Spinal cord (tissue), 10 donors: ENCODE results near the gene NAALADL2. TPM values are rescaled to one million over a fixed set of nuclear protein-coding genes. Genes with fewer than 3 reads are reported as not detected.
A peak's percentile ranks its signal among the peaks of the same experiment; 100 is the strongest.
"Not testable (repeated sequence)": the region's sequence is repeated elsewhere in the genome, so short reads cannot be mapped to it uniquely, and the experiment has no call there.

Source experiments
- DNase-seq, 6 donors: peaks; one replicate each; pipeline versions ENCODE4 v3.0.0 to v3.0.0-alpha.2; 2013 to 2015; ENCODE audit warnings: low spot score in 6 of 6, low read depth in 4 of 6
- H3K27ac ChIP-seq: one replicate; pipeline ENCODE4 v1.5.1; 2013; ENCODE audit warnings: low read depth, low read length, control low read depth
- H3K27me3 ChIP-seq: one replicate; pipeline ENCODE4 v1.6.1; 2013; ENCODE audit warnings: low read length; ENCODE audit not compliant: control insufficient read depth, insufficient read depth
- H3K36me3 ChIP-seq: one replicate; pipeline ENCODE4 v1.6.1; 2013; ENCODE audit warnings: low read length; ENCODE audit not compliant: control insufficient read depth, insufficient read depth
- H3K4me1 ChIP-seq: one replicate; pipeline ENCODE4 v1.6.1; 2013; ENCODE audit warnings: low read length; ENCODE audit not compliant: control insufficient read depth, insufficient read depth
- H3K4me3 ChIP-seq: one replicate; pipeline ENCODE4 v1.5.1; 2013; ENCODE audit warnings: low read depth, low read length, control low read depth
- H3K9me3 ChIP-seq: one replicate; pipeline ENCODE4 v1.6.1; 2013; ENCODE audit warnings: low read length; ENCODE audit not compliant: control insufficient read depth, insufficient read depth
- WGBS: methylation state at CpG from one replicate; pipeline ENCODE4 v1.1.5; 2013; ENCODE audit warnings: missing lambda C conversion rate; ENCODE audit not compliant: insufficient coverage; 5-methylcytosine and 5-hydroxymethylcytosine counted together
- polyA plus RNA-seq, 2 donors: library from polyadenylated mRNA; unstranded; fragments of 120-200 nt; gene quantifications; one replicate each; pipeline ENCODE4 v1.2.1, GENCODE V29; 2013; ENCODE audit not compliant: insufficient read length in 2 of 2
- total RNA-seq, 2 donors: library from RNA; depleted of rRNA in 1 of 2; stranded (reverse); fragments of 120-200 nt in 1 of 2; fragments of >200 nt in 1 of 2; gene quantifications; one replicate each; pipeline versions ENCODE4 v1.2.3 to v1.2.4, GENCODE V29; 2013 to 2014
- donor health status: healthy.

The NAALADL2 gene
- total and polyA plus RNA-seq, 4 donors = 2.9 to 24.4 (median 11.1) TPM

DNA sequence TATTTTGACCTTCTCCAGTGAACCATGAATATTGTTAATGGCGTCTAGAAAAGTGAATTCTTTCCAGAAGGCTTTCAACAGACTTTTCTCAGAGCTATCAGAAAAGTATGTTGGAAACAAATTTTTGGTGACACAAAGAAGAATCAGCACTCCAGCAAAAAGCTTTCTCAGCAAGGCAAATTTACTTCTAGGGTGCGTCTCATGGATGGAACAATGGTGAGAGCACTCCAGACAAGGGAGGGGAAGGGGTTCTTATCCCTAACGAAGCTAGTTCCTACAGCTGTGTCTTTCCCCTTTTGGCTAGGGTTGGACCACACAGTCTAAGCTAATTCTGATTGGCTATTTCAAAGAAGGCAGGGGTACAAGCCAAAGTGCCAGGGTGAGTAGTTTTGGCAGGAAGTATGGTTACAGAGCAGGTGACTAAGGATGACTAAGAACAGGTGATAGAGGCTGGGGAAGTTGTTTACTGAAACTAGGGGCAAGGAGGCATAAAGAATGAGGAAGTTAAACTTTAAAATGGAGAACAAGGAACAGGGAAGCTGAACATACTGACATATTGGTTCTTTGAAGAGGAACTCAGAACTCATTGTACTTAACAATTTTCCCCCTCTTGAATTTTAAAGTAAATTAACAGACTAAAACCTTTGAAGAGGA is 959.8 kb downstream of the NAALADL2 start:
- Histone ChIP-seq H3K27me3 (no peaks in the 10 kb centered on the region), H3K9me3 (peaks cover 10% of the 10 kb centered on the region), H3K27ac (no peak overlapping the region), H3K36me3 (no peaks in the 10 kb centered on the region), H3K4me3 (no peak overlapping the region), H3K4me1 (no peaks in the 10 kb centered on the region)
- no peak for DNase-seq
- WGBS = 94% methylated on average over 2 of the region's 3 CpGs

DNA sequence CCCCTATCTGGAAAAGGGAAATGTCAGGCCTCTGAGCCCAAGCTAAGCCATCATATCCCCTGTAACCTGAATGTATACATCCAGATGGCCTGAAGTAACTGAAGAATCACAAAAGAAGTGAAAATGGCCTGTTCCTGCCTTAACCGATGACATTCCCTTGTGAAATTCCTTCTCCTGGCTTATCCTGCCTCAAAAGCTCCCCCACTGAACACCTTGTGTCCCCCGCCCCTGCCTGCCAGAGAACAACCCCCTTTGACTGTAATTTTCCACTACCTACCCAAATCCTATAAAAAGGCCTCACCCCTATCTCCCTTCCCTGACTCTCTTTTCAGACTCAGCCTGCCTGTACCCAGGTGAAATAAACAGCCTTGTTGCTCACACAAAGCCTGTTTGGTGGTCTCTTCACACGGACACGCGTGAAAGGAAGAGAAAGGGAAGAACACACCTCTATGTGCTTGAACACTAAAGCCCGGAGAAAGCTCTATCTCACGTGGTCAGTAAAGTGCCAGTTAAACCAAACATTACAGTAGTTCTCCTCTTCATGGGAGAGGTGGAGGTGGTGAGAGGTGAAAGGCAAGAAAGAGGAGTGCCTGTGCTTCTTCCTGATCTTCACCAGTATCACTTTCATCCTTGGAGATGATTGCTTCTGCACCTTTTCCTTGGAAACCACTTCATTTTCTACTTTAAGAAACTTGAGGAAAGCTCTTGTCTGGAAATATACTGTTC is 963.8 kb downstream of the NAALADL2 start:
- 91% methylated on average over 5 of the region's 7 CpGs for WGBS
- H3K27me3 ChIP-seq, H3K27ac ChIP-seq, H3K4me1 ChIP-seq, H3K4me3 ChIP-seq, H3K36me3 ChIP-seq, DNase-seq, H3K9me3 ChIP-seq: not testable (repeated sequence)

DNA sequence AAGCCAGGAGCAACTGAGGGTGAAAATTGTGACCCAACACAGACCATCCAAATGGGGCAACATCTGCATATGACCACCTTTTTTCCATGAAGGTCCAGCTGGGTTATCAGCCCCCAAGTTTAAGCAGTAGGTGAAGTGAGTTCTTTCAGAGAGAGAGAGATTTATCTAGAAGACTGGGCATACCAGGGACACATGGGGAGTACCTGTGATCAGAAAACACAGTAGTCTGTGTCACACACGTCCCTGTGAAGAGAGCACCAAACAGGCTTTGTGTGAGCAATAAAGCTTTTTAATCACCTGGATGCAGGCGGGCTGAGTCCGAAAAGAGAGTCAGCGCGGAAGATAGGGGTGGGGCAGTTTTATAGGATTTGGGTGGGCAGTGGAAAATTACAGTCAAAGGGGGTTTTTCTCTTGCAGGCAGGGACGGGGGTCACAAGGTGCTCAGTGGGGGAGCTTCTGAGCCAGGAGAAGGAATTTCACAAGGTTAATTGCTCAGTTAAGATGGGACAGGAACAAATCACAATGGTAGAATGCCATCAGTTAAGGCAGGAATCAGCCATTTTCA is 966.0 kb downstream of the NAALADL2 start:
- DNase-seq, H3K9me3 ChIP-seq, H3K36me3 ChIP-seq, H3K27me3 ChIP-seq, H3K4me1 ChIP-seq, H3K27ac ChIP-seq, H3K4me3 ChIP-seq: not testable (repeated sequence)
- 97% methylated on average over 6 of the region's 6 CpGs for WGBS

- DNase-seq = no peak
- H3K36me3 ChIP-seq = no peaks in the 10 kb centered on the region
- no peaks in the 10 kb centered on the region for H3K4me1 ChIP-seq
- H3K9me3 ChIP-seq = no peaks in the 10 kb centered on the region
- WGBS = 95% methylated on average over 2 of the region's 2 CpGs
- no peak overlapping the region for H3K4me3 ChIP-seq
- H3K27me3 ChIP-seq = no peaks in the 10 kb centered on the region
- no peak overlapping the region for H3K27ac ChIP-seq
These were observed 967.6 kb downstream of the NAALADL2 start for GRCh38 chr3:175826759-175827158.

- not testable (repeated sequence) for H3K27me3 ChIP-seq, H3K4me1 ChIP-seq, H3K27ac ChIP-seq, H3K4me3 ChIP-seq, H3K36me3 ChIP-seq, H3K9me3 ChIP-seq, DNase-seq
- WGBS = 91% methylated on average over 7 of the region's 8 CpGs
These were observed 970.7 kb downstream of the NAALADL2 start for GRCh38 chr3:175829809-175830208.

DNA sequence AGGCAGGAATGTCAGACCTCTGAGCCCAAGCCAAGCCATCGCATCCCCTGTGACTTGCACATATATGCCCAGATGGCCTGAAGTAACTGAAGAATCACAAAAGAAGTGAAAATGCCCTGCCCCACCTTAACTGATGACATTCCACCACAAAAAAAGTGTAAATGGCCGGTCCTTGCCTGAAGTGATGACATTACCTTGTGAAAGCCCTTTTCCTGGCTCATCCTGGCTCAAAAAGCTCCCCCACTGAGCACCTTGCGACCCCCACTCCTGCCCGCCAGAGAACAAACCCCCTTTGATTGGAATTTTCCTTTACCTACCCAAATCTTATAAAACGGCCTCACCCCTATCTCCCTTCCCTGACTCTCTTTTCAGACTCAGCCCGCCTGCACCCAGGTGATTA is 976.6 kb downstream of the NAALADL2 start:
- H3K4me3 ChIP-seq, H3K27ac ChIP-seq, H3K27me3 ChIP-seq, H3K9me3 ChIP-seq, H3K4me1 ChIP-seq, H3K36me3 ChIP-seq, DNase-seq: not testable (repeated sequence)
- 47% methylated on average over 5 of the region's 6 CpGs for WGBS

DNA sequence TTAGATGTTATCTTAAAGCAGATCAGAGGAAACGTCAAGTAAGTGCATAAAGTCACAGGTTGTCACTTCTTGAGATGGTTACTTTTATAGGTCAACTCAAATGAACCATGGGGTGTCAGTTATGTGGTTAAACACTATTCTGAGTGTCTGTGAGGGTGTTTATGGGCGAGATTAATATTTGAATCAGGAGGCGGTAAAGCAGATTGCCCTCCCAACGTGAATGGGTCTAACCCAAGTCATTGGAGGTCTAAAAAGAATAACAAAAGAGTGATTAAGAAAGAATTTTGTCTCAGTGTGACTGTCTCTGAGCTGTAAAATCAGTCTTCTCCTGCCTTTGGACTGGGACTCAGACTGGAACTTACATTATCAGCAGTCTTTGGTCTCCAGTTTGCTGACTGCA is 977.5 kb downstream of the NAALADL2 start:
- Histone ChIP-seq H3K4me3 (no peak overlapping the region), H3K36me3 (no peaks in the 10 kb centered on the region), H3K27me3 (no peaks in the 10 kb centered on the region), H3K9me3 (no peaks in the 10 kb centered on the region), H3K4me1 (no peaks in the 10 kb centered on the region), H3K27ac (no peak overlapping the region)
- WGBS = 75% methylated on average over 4 of the region's 4 CpGs
- DNase-seq = no peak

DNA sequence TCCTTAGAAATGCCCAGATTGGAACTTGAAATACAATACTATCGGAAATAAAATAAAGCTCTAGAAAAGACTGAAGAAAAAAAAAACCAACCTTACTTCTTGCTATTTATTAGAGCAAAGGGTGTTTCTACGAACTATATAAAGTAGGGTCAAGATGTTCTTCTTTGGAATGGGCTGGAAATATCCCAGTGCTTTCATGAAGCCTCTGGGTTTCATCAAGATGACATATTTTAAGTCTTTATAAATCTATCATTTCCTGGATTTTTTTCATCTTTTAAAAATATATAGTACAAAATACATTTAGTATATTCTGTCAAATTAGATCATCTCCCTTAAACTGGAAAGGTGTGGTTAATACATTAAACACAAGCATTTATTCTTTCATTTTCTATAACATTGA is 978.8 kb downstream of the NAALADL2 start:
- H3K4me1 ChIP-seq = no peaks in the 10 kb centered on the region
- no CpG with 5 or more reads among the region's 2 CpGs for WGBS

GRCh38 chr3:175839366-175840005 is 980.4 kb downstream of the NAALADL2 start:
- Histone ChIP-seq H3K4me1 (no peaks in the 10 kb centered on the region), H3K9me3 (no peaks in the 10 kb centered on the region), H3K4me3 (no peak overlapping the region), H3K36me3 (no peaks in the 10 kb centered on the region), H3K27ac (no peak overlapping the region), H3K27me3 (no peaks in the 10 kb centered on the region)
- WGBS = no CpG with 5 or more reads among the region's 2 CpGs
- DNase-seq = peak in 1 of 6 donors; percentile 23

More for the DNA sequence above, 978.8 kb downstream of the NAALADL2 start:
- DNase-seq = no peak
- Histone ChIP-seq H3K27ac (no peak overlapping the region), H3K9me3 (no peaks in the 10 kb centered on the region), H3K27me3 (no peaks in the 10 kb centered on the region), H3K4me3 (no peak overlapping the region), H3K36me3 (no peaks in the 10 kb centered on the region)
